Omental fat pad (tissue), 4 donors: ENCODE results near the gene FGD6. TPM values are rescaled to one million over a fixed set of nuclear protein-coding genes. Genes with fewer than 3 reads are reported as not detected.

Experiments
- ATAC-seq: fragments of 150-250 bp; one replicate; pipeline ENCODE4 v1.9.1; 2016; ENCODE audit warnings: mild to moderate bottlenecking, moderate library complexity; ENCODE audit not compliant: low FRiP score
- DNase-seq: peaks from one replicate; pipeline ENCODE4 v3.0.0-alpha.2; 2019; ENCODE audit warnings: low spot score
- total RNA-seq, 4 donors: library from RNA; depleted of rRNA; stranded (reverse); fragments of >200 nt; gene quantifications; one replicate each; pipeline ENCODE4 v1.1.0, GENCODE V29; 2016
- TF ChIP-seq, protein P1 (sequence below), 3 donors: fragments of 450-650 bp; IDR thresholded peaks; one replicate each; pipeline ENCODE4 v1.5.1; 2016 to 2017; ENCODE audit warnings: antibody characterized with exemption in 3 of 3, mild to moderate bottlenecking in 3 of 3, moderate library complexity in 2 of 3

The FGD6 gene
- total RNA-seq, 4 donors from 2014 or later = 6.6 to 9.6 (median 7.4) TPM

DNA sequence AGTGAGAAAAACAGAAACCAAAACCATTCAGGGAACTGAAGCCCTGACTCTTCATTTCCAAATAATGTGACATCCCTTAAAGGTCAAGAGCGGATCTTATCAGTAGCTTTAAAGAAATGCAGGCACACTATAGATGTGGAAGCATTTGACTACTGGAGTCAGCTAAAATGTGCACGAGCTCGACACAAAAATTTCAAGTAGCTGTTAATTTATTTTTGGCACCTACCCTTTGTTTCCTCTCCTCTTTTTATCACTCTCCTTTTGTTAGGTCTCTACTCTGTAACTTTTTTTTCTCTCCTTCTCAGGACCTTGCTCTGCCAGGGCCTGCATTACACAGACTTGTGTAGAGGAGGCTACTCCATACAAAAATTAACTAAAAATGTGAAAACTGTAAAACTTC, 58.3 kb downstream of the FGD6 start:
- DNase-seq (no peak), ATAC-seq (no peak)
- TF ChIP-seq, protein P1, sequence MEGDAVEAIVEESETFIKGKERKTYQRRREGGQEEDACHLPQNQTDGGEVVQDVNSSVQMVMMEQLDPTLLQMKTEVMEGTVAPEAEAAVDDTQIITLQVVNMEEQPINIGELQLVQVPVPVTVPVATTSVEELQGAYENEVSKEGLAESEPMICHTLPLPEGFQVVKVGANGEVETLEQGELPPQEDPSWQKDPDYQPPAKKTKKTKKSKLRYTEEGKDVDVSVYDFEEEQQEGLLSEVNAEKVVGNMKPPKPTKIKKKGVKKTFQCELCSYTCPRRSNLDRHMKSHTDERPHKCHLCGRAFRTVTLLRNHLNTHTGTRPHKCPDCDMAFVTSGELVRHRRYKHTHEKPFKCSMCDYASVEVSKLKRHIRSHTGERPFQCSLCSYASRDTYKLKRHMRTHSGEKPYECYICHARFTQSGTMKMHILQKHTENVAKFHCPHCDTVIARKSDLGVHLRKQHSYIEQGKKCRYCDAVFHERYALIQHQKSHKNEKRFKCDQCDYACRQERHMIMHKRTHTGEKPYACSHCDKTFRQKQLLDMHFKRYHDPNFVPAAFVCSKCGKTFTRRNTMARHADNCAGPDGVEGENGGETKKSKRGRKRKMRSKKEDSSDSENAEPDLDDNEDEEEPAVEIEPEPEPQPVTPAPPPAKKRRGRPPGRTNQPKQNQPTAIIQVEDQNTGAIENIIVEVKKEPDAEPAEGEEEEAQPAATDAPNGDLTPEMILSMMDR (IDR thresholded peaks at IDR 0.05) = no peak

DNA sequence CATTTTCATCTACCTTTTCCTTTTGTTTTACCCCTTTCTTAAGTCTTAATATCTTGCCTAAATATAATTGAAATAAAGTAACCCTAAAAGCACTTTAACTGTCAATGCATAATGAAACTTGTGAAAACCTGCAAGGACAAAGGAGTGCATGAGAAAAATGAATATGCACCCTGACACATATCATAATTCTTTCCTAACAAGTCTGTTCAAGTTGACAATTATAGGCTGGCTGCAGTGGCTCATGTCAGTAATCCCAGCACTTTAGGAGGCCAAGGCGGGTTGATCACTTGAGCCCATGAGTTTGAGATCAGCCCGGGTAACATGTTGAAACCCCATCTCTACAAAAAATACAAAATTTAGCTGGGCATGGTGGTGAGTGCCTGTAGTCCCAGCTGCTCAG, 65.4 kb downstream of the FGD6 start:
- DNase-seq (no peak), ATAC-seq (no peak)
- TF ChIP-seq, protein P1 (IDR thresholded peaks at IDR 0.05) = no peak

DNA sequence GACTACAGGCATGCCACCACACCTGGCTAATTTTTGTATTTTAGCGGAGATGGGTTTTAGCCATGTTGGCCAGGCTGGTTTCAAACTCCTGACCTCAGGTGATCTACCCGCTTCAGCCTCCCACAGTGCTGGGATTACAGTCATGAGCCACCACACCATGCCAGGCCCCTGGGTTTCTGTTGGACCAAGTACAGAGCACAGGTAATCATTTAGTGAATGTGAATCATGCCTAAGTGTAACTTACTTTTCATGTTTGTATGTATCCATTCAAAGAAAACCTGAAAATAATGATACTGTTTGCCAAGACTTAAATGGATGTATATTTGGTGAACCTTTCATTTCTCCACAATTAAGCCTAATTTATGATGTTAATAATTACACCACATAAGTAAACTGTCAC, 65.9 kb downstream of the FGD6 start:
- TF ChIP-seq, protein P1 (IDR thresholded peaks at IDR 0.05) = no peak
- no peak for DNase-seq
- no peak for ATAC-seq

DNA sequence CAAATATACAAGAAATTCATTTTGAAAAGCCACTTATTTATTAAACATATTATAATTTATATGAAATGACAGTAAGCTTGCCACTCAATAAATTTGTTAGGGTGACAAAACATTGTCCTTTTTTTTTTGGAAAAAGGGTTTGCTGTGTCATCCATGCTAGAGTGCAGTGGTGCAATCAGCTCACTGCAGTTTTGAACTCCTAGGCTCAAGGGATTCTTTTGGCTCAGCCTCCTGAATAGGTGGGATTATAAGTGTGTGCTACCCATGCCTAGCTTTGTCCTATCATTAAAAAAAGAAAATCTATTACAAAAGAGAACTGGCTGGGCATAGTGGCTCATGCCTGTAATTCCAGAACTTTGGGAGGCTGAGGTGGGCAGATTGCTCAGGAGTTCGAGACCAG, 66.8 kb downstream of the FGD6 start:
- DNase-seq = no peak
- TF ChIP-seq, protein P1 (IDR thresholded peaks at IDR 0.05) = no peak
- ATAC-seq = no peak

DNA sequence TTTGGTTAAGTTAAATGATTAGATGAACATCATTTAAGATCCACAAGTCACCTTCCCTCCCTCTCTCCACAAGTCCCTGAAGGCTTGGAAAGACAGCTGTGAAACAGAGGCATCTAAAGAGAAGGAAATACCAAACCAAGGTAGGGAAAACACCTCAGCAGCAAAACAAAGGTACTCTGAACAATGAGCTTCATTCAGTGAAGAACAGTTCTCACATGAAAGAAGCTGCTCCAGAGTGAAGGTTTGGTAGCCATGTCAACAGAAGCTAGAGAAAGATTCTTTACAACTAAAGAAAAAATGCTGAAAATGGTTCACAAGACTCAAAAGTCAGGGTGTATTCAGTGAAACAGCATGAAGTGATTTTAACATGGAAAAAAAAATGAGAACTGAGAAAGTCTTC, 69.4 kb downstream of the FGD6 start:
- DNase-seq = no peak

DNA sequence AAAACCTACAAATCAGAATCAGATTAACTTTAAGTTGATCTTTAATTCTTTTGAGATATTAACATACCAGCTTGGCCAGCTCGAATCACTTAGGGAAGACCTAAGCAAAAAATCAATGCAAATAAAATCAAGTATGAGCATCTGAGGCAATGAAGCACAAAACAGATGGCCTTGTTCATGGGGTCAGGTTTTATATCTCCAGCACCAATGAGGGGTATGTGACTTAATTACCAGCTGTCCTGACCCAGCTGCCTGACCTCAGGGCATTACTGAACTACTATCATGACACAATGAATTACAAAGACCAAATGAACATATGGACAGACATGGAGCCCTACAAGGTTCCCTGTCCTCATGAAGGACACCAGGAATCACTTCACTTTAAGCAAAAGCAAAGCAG, 70.5 kb downstream of the FGD6 start:
- DNase-seq (no peak), ATAC-seq (no peak)
- TF ChIP-seq, protein P1 (IDR thresholded peaks at IDR 0.05) = no peak

More for the DNA sequence above, 69.4 kb downstream of the FGD6 start:
- TF ChIP-seq, protein P1 (IDR thresholded peaks at IDR 0.05) = no peak
- ATAC-seq = no peak

DNA sequence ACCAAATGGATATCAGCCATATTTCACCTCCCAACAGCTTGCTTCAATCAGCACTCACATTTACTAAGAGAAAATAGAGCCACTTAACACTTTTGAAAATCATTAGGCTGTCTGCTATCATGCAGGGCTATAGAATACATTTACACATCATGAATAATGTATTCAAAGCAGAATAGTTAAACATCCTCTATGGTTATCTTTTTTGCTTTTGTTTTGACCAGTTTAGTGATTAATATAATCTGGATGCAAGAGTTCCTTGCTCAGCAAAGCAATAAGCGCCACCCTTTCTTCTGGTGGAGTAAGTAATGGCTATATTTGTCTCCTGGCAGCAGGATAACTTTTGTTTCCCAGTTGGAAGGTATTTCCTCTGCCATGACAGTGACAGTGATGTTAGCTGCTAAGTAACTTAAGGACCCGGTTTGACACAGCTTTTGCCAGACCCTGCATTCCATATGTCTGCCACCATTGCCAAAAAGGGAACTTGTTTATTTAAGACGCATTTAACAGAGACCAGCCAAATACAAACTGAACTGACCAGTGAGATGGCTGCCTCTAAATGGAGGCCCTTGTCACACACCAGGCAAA, 73.6 kb downstream of the FGD6 start:
- DNase-seq (no peak), ATAC-seq (no peak)
- TF ChIP-seq, protein P1 (IDR thresholded peaks at IDR 0.05) = no peak
